Hematopoietic multipotent progenitor cell treated with erythropoietin and hydrocortisone succinate and interleukin-3 and kit ligand, for 17 days (in vitro differentiated cells): Measurements from ENCODE around the gene OMD.

Source experiments
- DNase-seq: peaks from one replicate; pipeline ENCODE4 v3.0.0-alpha.2; 2015; ENCODE audit warnings: low spot score

OMD gene

GRCh38 chr9:92408747-92409478, 15.4 kb downstream of the OMD start:
- DNase-seq: no peak

GRCh38 chr9:92407818-92408217, 16.5 kb downstream of the OMD start:
- no peak for DNase-seq

GRCh38 chr9:92406477-92406876, 17.8 kb downstream of the OMD start:
- no peak for DNase-seq

GRCh38 chr9:92405818-92406217, 18.5 kb downstream of the OMD start:
- DNase-seq: no peak

- DNase-seq: no peak
Observed at GRCh38 chr9:92404042-92404836, 20.0 kb downstream of the OMD start, which contains the start of gene OGN. OGN (minus strand) TSS chr9:92404578; CDS start chr9:92403407, 1,171 bp downstream.

- DNase-seq: no peak
Observed at GRCh38 chr9:92402826-92403745, 21.2 kb downstream of the OMD start.

- DNase-seq: no peak
Observed at GRCh38 chr9:92402360-92402759, 21.9 kb downstream of the OMD start.

GRCh38 chr9:92397853-92398252, 26.4 kb downstream of the OMD start:
- DNase-seq: no peak

GRCh38 chr9:92395617-92396016, 28.7 kb downstream of the OMD start:
- DNase-seq: no peak

- no peak for DNase-seq
Observed at GRCh38 chr9:92393686-92394085, 30.6 kb downstream of the OMD start.

GRCh38 chr9:92392690-92393089, 31.6 kb downstream of the OMD start:
- DNase-seq: no peak

- no peak for DNase-seq
Observed at GRCh38 chr9:92385953-92386352, 38.3 kb downstream of the OMD start.

- no peak for DNase-seq
Observed at GRCh38 chr9:92385477-92385876, 38.8 kb downstream of the OMD start.

- DNase-seq: no peak
Observed at GRCh38 chr9:92385001-92385400, 39.3 kb downstream of the OMD start.

- DNase-seq: no peak
Observed at GRCh38 chr9:92384375-92384774, 39.9 kb downstream of the OMD start.

- no peak for DNase-seq
Observed at GRCh38 chr9:92381775-92382174, 42.5 kb downstream of the OMD start.

GRCh38 chr9:92380603-92381002, 43.7 kb downstream of the OMD start:
- no peak for DNase-seq

GRCh38 chr9:92378865-92379560, 45.3 kb downstream of the OMD start:
- DNase-seq: no peak

GRCh38 chr9:92377876-92378275, 46.4 kb downstream of the OMD start:
- no peak for DNase-seq

- no peak for DNase-seq
Observed at GRCh38 chr9:92373167-92373566, 51.1 kb downstream of the OMD start.

GRCh38 chr9:92369075-92369474, 55.2 kb downstream of the OMD start:
- DNase-seq: no peak
